WTC11 (cell line): ENCODE results near the gene WWOX.

ENCODE experiments used
- NR3C1 ChIP-seq: sonication (generic); formaldehyde crosslinking; conservative IDR thresholded peaks from 2 replicates; pipeline ENCODE4 v1.8.1; 2023; ENCODE audit warnings: low read depth, mild to moderate bottlenecking, missing genetic modification reagents
- TF ChIP-seq, protein P1 (sequence below): sonication (generic); formaldehyde crosslinking; IDR thresholded peaks from 2 replicates; pipeline ENCODE4 v1.8.1; 2022; ENCODE audit warnings: low read depth, mild to moderate bottlenecking, moderate library complexity, missing genetic modification reagents, borderline replicate concordance
- TF ChIP-seq, protein P2 (sequence below): fragments of 200-600 bp; IDR thresholded peaks from 2 replicates; pipeline ENCODE4 v1.8.0; 2022; ENCODE audit warnings: antibody characterized with exemption

DNA sequence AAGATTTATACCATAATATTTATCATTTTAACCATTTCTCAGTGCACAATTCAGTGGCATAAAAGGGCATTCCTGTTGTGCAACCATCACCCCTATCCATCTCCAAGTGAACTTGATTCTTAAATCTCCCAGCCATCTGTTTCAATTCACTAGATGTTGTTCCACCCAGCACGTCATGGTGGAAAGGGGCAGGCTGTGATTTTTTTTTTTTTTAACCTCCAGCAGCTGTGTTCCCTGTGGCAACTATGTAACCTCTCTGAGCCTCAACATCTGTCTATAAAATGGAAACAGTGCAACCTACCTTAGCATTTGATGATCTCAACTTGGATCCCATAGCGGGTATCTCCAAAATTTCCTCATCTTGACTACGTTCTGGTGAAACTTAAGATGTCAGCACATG is 604.5 kb downstream of the WWOX start:
- TF ChIP-seq, protein P1, sequence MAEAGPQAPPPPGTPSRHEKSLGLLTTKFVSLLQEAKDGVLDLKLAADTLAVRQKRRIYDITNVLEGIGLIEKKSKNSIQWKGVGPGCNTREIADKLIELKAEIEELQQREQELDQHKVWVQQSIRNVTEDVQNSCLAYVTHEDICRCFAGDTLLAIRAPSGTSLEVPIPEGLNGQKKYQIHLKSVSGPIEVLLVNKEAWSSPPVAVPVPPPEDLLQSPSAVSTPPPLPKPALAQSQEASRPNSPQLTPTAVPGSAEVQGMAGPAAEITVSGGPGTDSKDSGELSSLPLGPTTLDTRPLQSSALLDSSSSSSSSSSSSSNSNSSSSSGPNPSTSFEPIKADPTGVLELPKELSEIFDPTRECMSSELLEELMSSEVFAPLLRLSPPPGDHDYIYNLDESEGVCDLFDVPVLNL (CRISPR knock-in tag), result no peak
- TF ChIP-seq, protein P2, sequence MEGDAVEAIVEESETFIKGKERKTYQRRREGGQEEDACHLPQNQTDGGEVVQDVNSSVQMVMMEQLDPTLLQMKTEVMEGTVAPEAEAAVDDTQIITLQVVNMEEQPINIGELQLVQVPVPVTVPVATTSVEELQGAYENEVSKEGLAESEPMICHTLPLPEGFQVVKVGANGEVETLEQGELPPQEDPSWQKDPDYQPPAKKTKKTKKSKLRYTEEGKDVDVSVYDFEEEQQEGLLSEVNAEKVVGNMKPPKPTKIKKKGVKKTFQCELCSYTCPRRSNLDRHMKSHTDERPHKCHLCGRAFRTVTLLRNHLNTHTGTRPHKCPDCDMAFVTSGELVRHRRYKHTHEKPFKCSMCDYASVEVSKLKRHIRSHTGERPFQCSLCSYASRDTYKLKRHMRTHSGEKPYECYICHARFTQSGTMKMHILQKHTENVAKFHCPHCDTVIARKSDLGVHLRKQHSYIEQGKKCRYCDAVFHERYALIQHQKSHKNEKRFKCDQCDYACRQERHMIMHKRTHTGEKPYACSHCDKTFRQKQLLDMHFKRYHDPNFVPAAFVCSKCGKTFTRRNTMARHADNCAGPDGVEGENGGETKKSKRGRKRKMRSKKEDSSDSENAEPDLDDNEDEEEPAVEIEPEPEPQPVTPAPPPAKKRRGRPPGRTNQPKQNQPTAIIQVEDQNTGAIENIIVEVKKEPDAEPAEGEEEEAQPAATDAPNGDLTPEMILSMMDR, result no peak
- TF ChIP-seq NR3C1 (CRISPR knock-in tag), result no peak
